Measurements from ENCODE around the gene RBBP9.
A peak's percentile ranks its signal among the peaks of the same experiment; 100 is the strongest.

RBBP9 gene

DNA sequence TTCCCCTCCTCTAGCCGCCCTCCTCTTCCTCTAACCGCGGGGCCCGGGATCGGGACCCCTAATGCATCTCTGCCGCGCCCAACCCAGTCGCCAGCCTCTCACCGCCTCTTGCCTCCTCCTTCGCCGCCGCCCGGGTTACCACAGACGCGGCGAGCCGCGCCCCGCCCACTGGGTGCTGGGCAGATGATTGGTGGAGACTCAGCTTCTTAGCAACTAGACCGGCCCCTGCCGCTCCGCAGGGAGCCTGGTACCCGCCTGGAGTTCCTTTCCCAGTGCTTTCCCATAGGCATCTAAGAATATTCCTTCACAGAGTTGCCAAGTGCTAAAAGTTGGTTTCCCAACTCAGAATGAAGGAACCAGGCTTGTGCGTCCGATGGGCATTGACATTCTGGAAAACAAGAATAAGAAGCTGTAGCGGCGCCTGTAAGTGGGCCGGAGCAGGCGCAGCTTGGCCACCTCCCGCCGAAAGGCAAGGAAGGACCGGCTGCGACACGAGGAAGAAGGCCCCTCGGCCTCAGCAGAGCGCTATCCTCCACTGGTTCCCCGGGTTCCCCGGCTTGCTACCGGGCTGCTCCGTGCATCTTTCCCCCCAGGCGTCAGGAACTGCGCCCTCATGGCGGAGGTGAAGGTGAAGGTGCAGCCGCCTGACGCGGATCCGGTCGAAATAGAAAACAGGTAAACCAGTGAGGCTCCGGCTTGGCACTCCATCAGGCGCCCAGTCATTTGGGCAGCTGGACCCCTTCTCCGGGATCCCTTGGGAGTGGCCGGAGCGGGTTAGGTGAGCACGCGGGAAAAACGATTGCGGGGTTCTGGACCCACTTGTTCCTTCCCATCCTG lies 29.9 kb downstream of the RBBP9 start, which contains the start of the genes DZANK1 and POLR3F:
Gene DZANK1 (minus strand): TSS at position 137 of the 837 bp plus-strand sequence. CDS start 1,672 bp downstream, outside the sequence.
Gene POLR3F (plus strand): TSS at position 497 of the 837 bp plus-strand sequence. CDS start 117 bp downstream, at position 614.
- H3K9me3 ChIP-seq (ENCODE audit: control insufficient read depth, insufficient read depth, low read length), result no peaks in the 10 kb centered on the region
- H3K9ac ChIP-seq (ENCODE audit: low read depth, low read length), result peak within 1 kb of the TSS; percentile 79
- H3K36me3 ChIP-seq (ENCODE audit: insufficient read depth, low read length), result no peaks in the 10 kb centered on the region; the same call in 1 of the 2 replicates
- no peaks in the 10 kb centered on the region for H3K4me1 ChIP-seq (ENCODE audit: insufficient read depth, low read length)

DNA sequence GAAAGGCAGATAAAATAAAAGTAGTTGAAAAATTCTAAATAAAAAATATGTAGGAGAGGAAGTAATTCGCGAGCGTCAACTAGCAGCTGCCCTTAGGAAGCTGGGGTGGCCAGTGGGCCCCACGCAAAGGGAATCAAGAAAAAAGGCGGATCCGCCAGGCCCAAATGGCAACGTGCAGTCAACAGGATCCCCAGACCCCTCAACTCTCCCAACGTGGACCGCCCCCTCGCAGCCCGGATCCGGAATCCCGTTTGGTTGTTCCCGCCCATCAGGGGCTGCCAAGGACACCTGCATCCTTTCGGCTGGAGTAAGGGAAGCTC lies 30.5 kb downstream of the RBBP9 start:
- Histone ChIP-seq H3K4me1 (ENCODE audit: insufficient read depth, low read length) (no peaks in the 10 kb centered on the region), H3K9ac (ENCODE audit: low read depth, low read length) (peak overlapping the region; percentile 79), H3K9me3 (ENCODE audit: control insufficient read depth, insufficient read depth, low read length) (no peaks in the 10 kb centered on the region), H3K36me3 (ENCODE audit: insufficient read depth, low read length) (no peaks in the 10 kb centered on the region; the same call in 1 of the 2 replicates)

DNA sequence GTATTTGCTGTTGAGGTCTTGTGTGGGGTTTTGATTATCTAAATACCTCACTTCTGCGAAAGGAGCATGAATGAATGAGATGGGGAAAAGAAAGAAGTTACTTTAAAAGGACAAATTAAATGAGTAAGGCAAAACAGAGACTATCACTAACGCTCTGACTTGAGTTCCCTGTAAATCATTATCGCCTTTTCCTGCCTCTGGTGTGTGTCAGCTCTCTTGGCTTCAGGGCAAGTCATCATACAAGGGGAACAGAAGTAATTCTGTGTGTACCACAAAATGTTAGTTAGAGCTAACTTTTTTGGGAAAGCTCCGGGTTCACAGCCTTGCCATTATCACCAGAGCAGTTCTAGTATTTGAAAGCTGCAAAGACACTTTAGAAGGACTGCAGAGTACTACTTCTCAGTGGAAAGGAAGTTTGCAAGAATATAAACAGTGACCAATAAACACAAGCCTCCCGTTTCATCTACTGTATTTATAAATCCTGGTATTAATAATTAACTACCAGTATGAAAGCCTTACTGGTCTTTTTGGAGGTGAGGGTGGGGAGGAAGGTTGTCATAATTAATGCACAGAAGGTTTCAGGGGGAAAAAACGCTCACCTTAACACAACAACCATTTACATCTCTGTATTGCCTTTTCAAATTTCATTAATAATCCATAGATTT lies 31.4 kb downstream of the RBBP9 start:
- no peak overlapping the region for H3K9ac ChIP-seq (ENCODE audit: low read depth, low read length)
- H3K36me3 ChIP-seq (ENCODE audit: insufficient read depth, low read length), result no peaks in the 10 kb centered on the region; the same call in 1 of the 2 replicates
- H3K9me3 ChIP-seq (ENCODE audit: control insufficient read depth, insufficient read depth, low read length), result no peaks in the 10 kb centered on the region
- H3K4me1 ChIP-seq (ENCODE audit: insufficient read depth, low read length), result no peaks in the 10 kb centered on the region

DNA sequence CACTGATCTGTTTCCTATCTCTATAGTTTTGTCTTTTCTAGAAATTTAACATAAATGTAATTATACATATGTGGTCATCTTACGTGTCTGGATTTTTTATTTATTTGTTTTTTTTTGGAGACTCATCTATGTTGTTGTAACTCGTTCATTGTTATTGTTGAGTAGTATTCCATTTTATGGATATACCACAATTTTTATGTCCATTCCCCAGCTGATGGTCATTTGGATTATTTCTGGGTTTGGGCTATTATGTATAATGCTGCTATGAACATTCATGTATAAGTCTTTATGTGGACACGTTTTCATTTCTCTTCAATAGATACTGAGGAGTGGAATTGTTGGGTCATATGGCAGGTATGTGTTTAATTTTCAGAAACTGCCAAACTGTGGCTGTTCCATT lies 40.4 kb downstream of the RBBP9 start:
- no peaks in the 10 kb centered on the region for H3K4me1 ChIP-seq (ENCODE audit: insufficient read depth, low read length)
- no peak overlapping the region for H3K9ac ChIP-seq (ENCODE audit: low read depth, low read length)
- no peaks in the 10 kb centered on the region for H3K36me3 ChIP-seq (ENCODE audit: insufficient read depth, low read length)
- H3K9me3 ChIP-seq (ENCODE audit: control insufficient read depth, insufficient read depth, low read length), result no peaks in the 10 kb centered on the region

DNA sequence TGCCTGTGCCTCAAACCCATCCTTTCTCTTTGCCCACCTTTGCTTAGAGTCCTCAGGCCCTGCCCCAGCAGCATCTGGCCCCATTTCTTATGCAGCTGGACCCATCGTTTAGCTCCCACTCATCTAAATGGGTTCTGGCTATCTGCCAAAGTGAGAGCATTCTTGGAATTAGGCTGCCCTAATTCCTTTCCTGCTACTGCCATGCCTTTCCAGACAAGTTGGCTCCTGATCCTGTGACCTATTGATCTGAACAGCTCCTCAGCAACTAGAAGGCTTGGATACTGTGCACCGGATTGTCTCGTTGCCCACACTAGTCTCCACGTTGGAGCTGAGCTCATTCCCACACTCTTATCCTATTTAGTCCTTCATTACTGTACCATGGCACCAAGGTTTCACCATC lies 53.1 kb downstream of the RBBP9 start:
- no peaks in the 10 kb centered on the region for H3K4me1 ChIP-seq (ENCODE audit: insufficient read depth, low read length)
- H3K36me3 ChIP-seq (ENCODE audit: insufficient read depth, low read length), result no peaks in the 10 kb centered on the region

DNA sequence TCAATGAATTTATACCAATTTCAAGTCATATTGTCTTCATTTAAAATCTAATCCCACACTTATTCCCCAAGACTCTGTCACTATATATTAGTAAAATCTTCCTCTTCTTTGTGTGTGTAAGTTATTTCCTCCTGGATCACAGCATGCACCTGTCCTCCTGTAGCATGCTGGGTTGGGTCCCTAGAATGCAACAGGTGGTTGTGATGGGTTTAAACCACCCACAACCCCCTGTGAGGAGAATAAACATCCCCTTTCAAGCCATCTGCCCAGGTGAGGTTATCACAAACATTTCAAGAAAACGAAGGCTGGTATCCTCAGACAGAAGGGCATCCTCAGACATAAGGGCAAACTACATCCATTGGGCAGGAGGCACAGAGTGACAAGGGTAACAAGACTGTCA lies 56.6 kb downstream of the RBBP9 start:
- no peak overlapping the region for H3K9ac ChIP-seq (ENCODE audit: low read depth, low read length)
- no peaks in the 10 kb centered on the region for H3K4me1 ChIP-seq (ENCODE audit: insufficient read depth, low read length)
- H3K36me3 ChIP-seq (ENCODE audit: insufficient read depth, low read length), result no peaks in the 10 kb centered on the region
- no peaks in the 10 kb centered on the region for H3K9me3 ChIP-seq (ENCODE audit: control insufficient read depth, insufficient read depth, low read length)

More for the DNA sequence above, 53.1 kb downstream of the RBBP9 start:
- no peaks in the 10 kb centered on the region for H3K9me3 ChIP-seq (ENCODE audit: control insufficient read depth, insufficient read depth, low read length)
- no peak overlapping the region for H3K9ac ChIP-seq (ENCODE audit: low read depth, low read length)

DNA sequence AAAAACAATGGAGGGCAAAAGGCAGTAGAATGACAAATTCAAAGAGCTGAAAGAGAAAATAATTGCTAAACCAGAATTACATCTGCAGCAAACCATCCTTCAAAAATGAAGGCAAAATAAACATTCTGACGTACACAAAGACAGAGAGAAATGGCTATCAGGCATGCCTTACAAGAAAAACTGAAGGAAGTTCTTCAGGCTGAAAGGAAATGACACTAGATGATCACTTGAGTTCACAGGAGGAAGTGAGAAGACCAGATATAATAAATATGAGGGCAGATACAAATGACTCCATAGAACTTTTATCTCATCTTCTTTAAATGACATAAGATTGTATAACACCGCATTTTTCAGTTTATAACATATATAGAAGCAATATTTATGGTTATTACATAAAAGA lies 60.2 kb downstream of the RBBP9 start:
- Histone ChIP-seq H3K36me3 (ENCODE audit: insufficient read depth, low read length) (no peaks in the 10 kb centered on the region), H3K9me3 (ENCODE audit: control insufficient read depth, insufficient read depth, low read length) (no peaks in the 10 kb centered on the region), H3K9ac (ENCODE audit: low read depth, low read length) (no peak overlapping the region; the same call in 1 of the 2 replicates), H3K4me1 (ENCODE audit: insufficient read depth, low read length) (no peaks in the 10 kb centered on the region)
